Mucosa of rectum (tissue), 2 donors: ENCODE results near the gene NTRK2.

Experiments
- H3K27ac ChIP-seq, 2 donors: one replicate each; pipeline ENCODE4 v1.7.0; 2013; ENCODE audit warnings: inconsistent platforms in 2 of 2, low read depth in 2 of 2, low read length in 2 of 2
- H3K27me3 ChIP-seq, 2 donors: one replicate each; pipeline ENCODE4 v1.7.0; 2013; ENCODE audit warnings: low read length in 2 of 2; ENCODE audit not compliant: control insufficient read depth in 2 of 2, insufficient read depth in 2 of 2
- H3K36me3 ChIP-seq, 2 donors: one replicate each; pipeline ENCODE4 v1.7.0; 2013; ENCODE audit warnings: low read length in 2 of 2; ENCODE audit not compliant: control insufficient read depth in 2 of 2, insufficient read depth in 2 of 2
- H3K4me1 ChIP-seq, 2 donors: one replicate each; pipeline ENCODE4 v1.7.0; 2013; ENCODE audit warnings: low read length in 2 of 2, mild to moderate bottlenecking in 1 of 2; ENCODE audit not compliant: control insufficient read depth in 2 of 2, insufficient read depth in 2 of 2
- H3K4me3 ChIP-seq, 2 donors: one replicate each; pipeline ENCODE4 v1.7.0; 2013; ENCODE audit warnings: low read length in 2 of 2
- H3K9ac ChIP-seq, 2 donors: one replicate each; pipeline ENCODE4 v1.7.0; 2013; ENCODE audit warnings: low read length in 2 of 2, low read depth in 1 of 2, mild to moderate bottlenecking in 1 of 2
- H3K9me3 ChIP-seq, 2 donors: one replicate each; pipeline ENCODE4 v1.7.0; 2013; ENCODE audit warnings: low read length in 2 of 2; ENCODE audit not compliant: control insufficient read depth in 2 of 2
- donor health status: healthy.
- donor health status: Normal muscosa, but diverticular disease.

The NTRK2 gene

GRCh38 chr9:84702471-84702870 is 32.9 kb downstream of the NTRK2 start:
- Histone ChIP-seq H3K27me3 (no peaks in the 10 kb centered on the region), H3K9ac (no peak overlapping the region), H3K27ac (no peak overlapping the region), H3K4me1 (peaks cover 0 to 2% of the 10 kb centered on the region in 2 donors), H3K9me3 (no peaks in the 10 kb centered on the region), H3K36me3 (no peaks in the 10 kb centered on the region), H3K4me3 (no peak overlapping the region)

GRCh38 chr9:84703793-84704192 is 34.3 kb downstream of the NTRK2 start:
- H3K36me3 ChIP-seq, result no peaks in the 10 kb centered on the region
- H3K27ac ChIP-seq, result no peak overlapping the region
- H3K4me3 ChIP-seq, result no peak overlapping the region
- H3K4me1 ChIP-seq, result no peaks in the 10 kb centered on the region
- no peaks in the 10 kb centered on the region for H3K9me3 ChIP-seq
- no peak overlapping the region for H3K9ac ChIP-seq
- H3K27me3 ChIP-seq, result no peaks in the 10 kb centered on the region

DNA sequence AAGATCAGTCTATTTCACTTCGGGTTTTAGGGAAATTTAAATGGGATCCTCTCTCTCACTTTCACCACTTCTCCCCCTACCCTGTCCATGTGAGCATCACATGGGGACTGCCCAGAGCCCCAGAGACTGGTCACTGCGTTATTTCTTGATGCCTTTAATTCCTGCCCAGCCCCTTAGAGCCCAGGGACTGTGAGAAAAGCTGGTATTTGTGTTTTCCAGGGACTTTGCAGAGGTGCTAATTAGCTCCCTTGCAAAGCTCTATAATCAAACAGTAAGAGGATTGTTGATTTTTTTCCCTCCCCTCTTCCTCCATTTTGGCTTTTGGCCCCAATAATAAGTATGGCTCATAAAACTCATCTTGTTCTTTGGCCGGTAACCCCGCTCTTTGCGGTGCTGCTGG is 35.6 kb downstream of the NTRK2 start:
- no peak overlapping the region for H3K9ac ChIP-seq
- no peaks in the 10 kb centered on the region for H3K9me3 ChIP-seq
- no peak overlapping the region for H3K4me3 ChIP-seq
- peaks cover 0 to 3% of the 10 kb centered on the region in 2 donors for H3K4me1 ChIP-seq
- H3K27ac ChIP-seq, result no peak overlapping the region
- no peaks in the 10 kb centered on the region for H3K36me3 ChIP-seq
- H3K27me3 ChIP-seq, result no peaks in the 10 kb centered on the region

DNA sequence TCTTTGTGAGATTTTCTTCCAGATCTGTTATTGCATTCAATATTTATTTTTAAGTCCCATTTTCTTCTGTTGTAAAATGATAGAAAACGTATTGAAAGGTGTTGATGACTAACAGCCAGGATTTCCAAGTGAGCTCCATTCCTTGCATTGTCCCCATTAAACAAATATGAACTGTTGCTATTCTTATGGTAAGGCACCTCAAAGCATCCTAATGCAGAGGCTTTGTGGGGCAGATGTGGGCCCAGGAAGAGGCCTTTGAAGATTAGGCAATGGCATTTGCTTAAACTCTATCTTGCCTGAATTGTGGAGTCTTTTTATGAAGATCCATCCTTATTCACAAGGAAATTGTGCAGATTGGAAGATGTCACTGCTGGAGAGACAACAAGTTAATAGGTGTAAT is 38.9 kb downstream of the NTRK2 start:
- H3K4me1 ChIP-seq, result peaks cover 0 to 3% of the 10 kb centered on the region in 2 donors
- no peak overlapping the region for H3K4me3 ChIP-seq
- H3K9ac ChIP-seq, result no peak overlapping the region
- H3K9me3 ChIP-seq, result no peaks in the 10 kb centered on the region
- no peak overlapping the region for H3K27ac ChIP-seq
- no peaks in the 10 kb centered on the region for H3K27me3 ChIP-seq
- H3K36me3 ChIP-seq, result no peaks in the 10 kb centered on the region

GRCh38 chr9:84709056-84709455 is 39.5 kb downstream of the NTRK2 start:
- Histone ChIP-seq H3K4me1 (peaks cover 0 to 3% of the 10 kb centered on the region in 2 donors), H3K36me3 (no peaks in the 10 kb centered on the region), H3K4me3 (no peak overlapping the region), H3K27ac (no peak overlapping the region), H3K27me3 (no peaks in the 10 kb centered on the region), H3K9ac (no peak overlapping the region), H3K9me3 (no peaks in the 10 kb centered on the region)

DNA sequence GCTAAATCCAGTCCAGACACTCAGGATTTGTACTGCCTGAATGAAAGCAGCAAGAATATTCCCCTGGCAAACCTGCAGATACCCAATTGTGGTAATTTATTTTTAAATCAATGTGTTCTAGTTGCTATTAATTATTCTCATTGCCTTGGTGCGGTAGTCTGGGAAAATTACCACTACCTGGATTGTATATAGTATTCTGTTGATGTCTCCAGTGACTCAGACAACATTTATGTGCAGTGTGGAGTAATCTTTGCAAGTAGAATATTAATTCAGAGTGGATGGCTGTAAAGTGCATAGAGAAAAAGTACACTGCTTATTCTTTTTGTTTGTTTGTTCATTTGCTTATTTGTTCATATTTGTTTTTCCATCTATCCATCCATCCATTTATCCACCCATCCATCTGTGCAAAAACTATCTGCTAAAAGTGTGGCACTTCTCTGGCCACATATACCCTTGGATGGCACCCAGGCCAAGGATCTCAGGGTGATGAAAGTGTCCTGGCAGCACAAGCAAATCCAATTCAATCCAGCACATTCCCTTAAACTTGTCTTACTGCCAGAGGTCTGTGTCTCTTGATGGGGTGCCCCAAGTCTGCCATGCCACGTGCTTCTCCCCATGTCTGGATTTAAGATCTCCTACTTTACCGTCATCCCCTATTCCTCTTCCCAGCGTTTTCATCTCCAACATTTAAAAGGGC is 41.3 kb downstream of the NTRK2 start:
- no peak overlapping the region for H3K9ac ChIP-seq
- no peak overlapping the region for H3K27ac ChIP-seq
- no peak overlapping the region for H3K4me3 ChIP-seq
- H3K9me3 ChIP-seq, result no peaks in the 10 kb centered on the region
- no peaks in the 10 kb centered on the region for H3K36me3 ChIP-seq
- no peaks in the 10 kb centered on the region for H3K27me3 ChIP-seq
- peaks cover 0 to 3% of the 10 kb centered on the region in 2 donors for H3K4me1 ChIP-seq

- H3K27ac ChIP-seq, result no peak overlapping the region
- H3K9me3 ChIP-seq, result no peaks in the 10 kb centered on the region
- no peak overlapping the region for H3K4me3 ChIP-seq
- H3K9ac ChIP-seq, result no peak overlapping the region
- H3K36me3 ChIP-seq, result no peaks in the 10 kb centered on the region
- H3K4me1 ChIP-seq, result peaks cover 0 to 3% of the 10 kb centered on the region in 2 donors
- no peaks in the 10 kb centered on the region for H3K27me3 ChIP-seq
Observed at GRCh38 chr9:84711398-84711777, 41.9 kb downstream of the NTRK2 start.

DNA sequence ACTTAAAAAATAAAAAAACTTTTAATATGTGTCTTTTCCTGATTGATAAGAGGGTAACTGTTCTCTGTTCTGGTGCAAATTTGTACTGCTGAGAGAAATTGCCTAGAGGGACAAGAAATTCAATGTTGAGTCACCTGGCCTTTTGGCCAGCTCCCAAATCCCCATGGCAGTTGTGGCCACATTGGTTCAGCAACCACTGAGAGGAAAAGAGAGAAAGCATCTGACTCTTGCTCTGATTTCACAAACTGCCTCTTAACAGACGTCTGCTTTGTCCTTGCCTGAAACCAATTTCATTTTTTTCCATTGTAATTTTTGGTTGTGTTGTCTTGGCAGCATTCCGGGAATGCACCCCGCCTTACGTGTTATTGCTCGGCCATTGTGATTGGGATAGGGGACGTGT is 42.4 kb downstream of the NTRK2 start:
- Histone ChIP-seq H3K36me3 (no peaks in the 10 kb centered on the region), H3K4me3 (no peak overlapping the region), H3K27me3 (no peaks in the 10 kb centered on the region), H3K9me3 (no peaks in the 10 kb centered on the region), H3K27ac (no peak overlapping the region), H3K9ac (no peak overlapping the region), H3K4me1 (peaks cover 0 to 3% of the 10 kb centered on the region in 2 donors)

- Histone ChIP-seq H3K4me3 (no peak overlapping the region), H3K4me1 (no peaks in the 10 kb centered on the region), H3K9ac (no peak overlapping the region), H3K9me3 (no peaks in the 10 kb centered on the region), H3K36me3 (no peaks in the 10 kb centered on the region), H3K27me3 (no peaks in the 10 kb centered on the region), H3K27ac (no peak overlapping the region)
Observed at GRCh38 chr9:84716217-84716616, 46.7 kb downstream of the NTRK2 start.

GRCh38 chr9:84718476-84718875 is 48.9 kb downstream of the NTRK2 start:
- Histone ChIP-seq H3K4me1 (peaks cover 5 to 8% of the 10 kb centered on the region in 2 donors), H3K9ac (no peak overlapping the region), H3K36me3 (no peaks in the 10 kb centered on the region), H3K4me3 (no peak overlapping the region), H3K27ac (no peak overlapping the region), H3K9me3 (no peaks in the 10 kb centered on the region), H3K27me3 (no peaks in the 10 kb centered on the region)
